Epithelial cell of prostate (primary cell): ENCODE measurements around the gene GRM6.
A peak's percentile ranks its signal among the peaks of the same experiment; 100 is the strongest.

Experiments used
- DNase-seq: peaks from one replicate; pipeline ENCODE4 v3.0.0-alpha.2; 2011; ENCODE audit warnings: low read depth, low spot score
- H3K27ac ChIP-seq: fragments of 450-650 bp; 2 replicates; pipeline ENCODE4 v1.5.1; 2017; ENCODE audit warnings: mild to moderate bottlenecking

Gene GRM6

GRCh38 chr5:178994580-178995340, at the start of gene GRM6:
Gene GRM6, minus strand, starts transcription at chr5:178995320. Its CDS starts 376 bp downstream, at chr5:178994944.
- H3K27ac ChIP-seq = no peak within 1 kb of the TSS
- DNase-seq = no peak

- no peak for DNase-seq
Observed at GRCh38 chr5:179044765-179045164, 49.6 kb upstream of the GRM6 start.

GRCh38 chr5:179033004-179033580, 38.0 kb upstream of the GRM6 start:
- H3K27ac ChIP-seq = no peak overlapping the region
- no peak for DNase-seq

More at GRCh38 chr5:179044765-179045164, 49.6 kb upstream of the GRM6 start:
- no peak overlapping the region for H3K27ac ChIP-seq

GRCh38 chr5:179023528-179024189, 28.5 kb upstream of the GRM6 start, which contains the start of gene ZNF879:
Gene ZNF879, plus strand, starts transcription at chr5:179023804. Its CDS starts 1,201 bp downstream, at chr5:179025005.
- DNase-seq = peak; percentile 73
- peak within 1 kb of the TSS; percentile 69 for H3K27ac ChIP-seq

GRCh38 chr5:179008667-179009066, 13.5 kb upstream of the GRM6 start:
- no peak for DNase-seq

GRCh38 chr5:179006564-179006963, 11.4 kb upstream of the GRM6 start:
- DNase-seq = no peak
- no peak overlapping the region for H3K27ac ChIP-seq

More at GRCh38 chr5:179008667-179009066, 13.5 kb upstream of the GRM6 start:
- H3K27ac ChIP-seq = no peak overlapping the region

- no peak overlapping the region for H3K27ac ChIP-seq
- DNase-seq = no peak
Observed at GRCh38 chr5:178998441-178998840, 3.3 kb upstream of the GRM6 start.

- no peak for DNase-seq
- no peak overlapping the region for H3K27ac ChIP-seq
Observed at GRCh38 chr5:178997191-178997590, 2.1 kb upstream of the GRM6 start.

- H3K27ac ChIP-seq = no peak overlapping the region
- no peak for DNase-seq
Observed at GRCh38 chr5:178996156-178996555, 1.0 kb upstream of the GRM6 start.

GRCh38 chr5:178995341-178995690, 196 bp upstream of the GRM6 start:
- no peak overlapping the region for H3K27ac ChIP-seq
- no peak for DNase-seq

GRCh38 chr5:178993955-178994579, 1.1 kb downstream of the GRM6 start:
- DNase-seq = no peak

GRCh38 chr5:178993236-178993765, 1.8 kb downstream of the GRM6 start:
- no peak for DNase-seq
- H3K27ac ChIP-seq = no peak overlapping the region

More at GRCh38 chr5:178993955-178994579, 1.1 kb downstream of the GRM6 start:
- no peak overlapping the region for H3K27ac ChIP-seq

- H3K27ac ChIP-seq = no peak overlapping the region
Observed at GRCh38 chr5:178992291-178992895, 2.7 kb downstream of the GRM6 start.

GRCh38 chr5:178991190-178992145, 3.7 kb downstream of the GRM6 start:
- H3K27ac ChIP-seq = no peak overlapping the region
- no peak for DNase-seq

More at GRCh38 chr5:178992291-178992895, 2.7 kb downstream of the GRM6 start:
- no peak for DNase-seq

- H3K27ac ChIP-seq = no peak overlapping the region
Observed at GRCh38 chr5:178990491-178990890, 4.6 kb downstream of the GRM6 start.

GRCh38 chr5:178989311-178989710, 5.8 kb downstream of the GRM6 start:
- DNase-seq = no peak
- H3K27ac ChIP-seq = no peak overlapping the region

More at GRCh38 chr5:178990491-178990890, 4.6 kb downstream of the GRM6 start:
- no peak for DNase-seq

GRCh38 chr5:178988436-178989220, 6.5 kb downstream of the GRM6 start:
- DNase-seq = no peak

GRCh38 chr5:178986326-178986960, 8.7 kb downstream of the GRM6 start:
- DNase-seq = no peak
- H3K27ac ChIP-seq = no peak overlapping the region

More at GRCh38 chr5:178988436-178989220, 6.5 kb downstream of the GRM6 start:
- H3K27ac ChIP-seq = no peak overlapping the region
